Measurements from ENCODE around the gene CEP112.
"Not testable (repeated sequence)": the region's sequence is repeated elsewhere in the genome, so short reads cannot be mapped to it uniquely, and the experiment has no call there.

CEP112 gene

DNA sequence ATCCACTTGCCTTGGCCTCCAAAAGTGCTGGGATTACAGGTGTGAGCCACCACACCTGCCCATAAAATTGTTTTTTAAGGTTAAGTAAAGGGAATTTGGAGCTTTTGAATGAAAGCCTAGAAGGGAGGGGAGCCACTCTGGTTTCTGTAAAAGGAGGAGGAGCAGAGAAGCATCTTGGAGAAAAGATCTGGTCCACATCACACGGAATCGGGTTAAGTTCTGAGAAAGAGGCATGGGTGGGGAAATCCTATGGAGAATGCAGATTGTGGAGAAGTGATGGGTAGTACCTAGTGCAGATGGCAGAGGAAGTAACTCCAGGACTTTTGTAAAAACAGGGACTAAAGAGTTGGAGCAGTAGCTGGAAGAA is 18.3 kb upstream of the CEP112 start:
- DNase-seq (ENCODE audit: low read depth), result no peak

DNA sequence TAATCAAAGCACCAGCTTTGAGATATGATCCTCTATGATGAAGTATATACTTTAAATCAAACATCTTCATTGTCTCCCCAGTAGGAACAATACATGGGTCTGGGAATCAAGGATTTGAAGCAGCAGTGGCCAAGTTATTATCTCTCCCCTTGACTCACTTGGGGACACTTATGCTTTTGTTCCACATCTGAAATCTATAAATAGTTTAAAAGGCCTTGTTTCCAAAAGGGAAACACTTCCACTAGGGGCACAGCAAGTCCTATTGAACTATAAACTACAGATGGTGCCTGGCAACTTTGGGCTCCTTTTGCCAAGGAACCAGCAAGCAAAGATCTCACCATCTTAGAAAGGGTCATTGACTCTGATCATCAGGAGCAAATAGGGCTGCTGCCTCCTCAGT is 16.0 kb upstream of the CEP112 start:
- DNase-seq (ENCODE audit: low read depth), result no peak

DNA sequence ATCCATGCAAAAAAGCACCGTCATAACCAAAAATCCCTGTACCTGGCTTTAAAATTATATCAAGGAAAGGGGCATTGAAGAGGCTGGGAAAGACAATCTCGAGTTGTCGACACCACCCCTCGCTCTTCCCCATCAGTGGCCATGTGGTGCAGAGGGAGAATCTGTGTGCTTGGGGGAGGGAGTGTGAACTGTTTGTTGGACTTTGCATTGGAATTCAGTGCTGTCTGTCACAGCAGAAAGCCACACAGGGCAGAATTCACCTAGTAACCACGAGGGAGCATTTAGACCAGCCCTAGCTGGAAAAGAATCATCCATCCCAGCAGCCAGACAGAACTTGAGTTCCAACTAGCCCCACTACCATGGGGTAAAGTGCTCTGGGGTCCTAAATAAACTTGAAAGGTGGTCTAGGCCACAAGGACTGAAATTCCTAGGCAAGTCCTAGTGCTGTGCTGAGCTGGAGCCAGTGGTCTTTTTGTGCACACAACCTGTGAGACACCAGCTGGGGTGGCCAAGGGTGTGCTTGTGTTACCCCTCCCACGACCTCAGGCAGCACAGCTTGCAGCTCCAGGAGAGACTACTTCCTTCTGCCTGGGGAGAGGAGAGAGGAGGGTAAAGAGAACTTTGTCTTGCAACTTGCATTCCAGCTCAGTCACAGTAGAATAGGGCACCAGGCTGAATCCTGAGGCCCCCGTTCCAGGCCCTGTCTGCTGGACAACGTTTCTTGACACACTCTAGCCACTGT is 11.5 kb upstream of the CEP112 start:
- no peak for DNase-seq (ENCODE audit: low read depth)

DNA sequence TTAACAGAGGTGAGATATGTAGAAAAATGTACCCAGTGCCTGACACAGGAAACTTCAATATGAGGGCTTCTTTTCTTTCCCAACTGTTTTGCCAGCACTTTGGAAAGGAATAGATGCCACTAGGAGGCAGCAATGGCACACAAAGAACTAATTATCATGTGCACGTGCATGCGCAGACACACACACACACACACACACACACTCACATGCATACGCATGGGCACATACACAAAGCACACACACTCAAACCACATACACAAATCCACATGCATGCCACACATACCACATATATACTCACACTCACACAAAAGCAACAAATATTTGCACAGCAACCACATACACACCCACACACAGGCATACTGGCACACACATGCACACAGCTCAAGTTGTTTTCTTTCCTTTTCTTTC is 8.8 kb upstream of the CEP112 start:
- DNase-seq (ENCODE audit: low read depth), result peak; percentile 54

DNA sequence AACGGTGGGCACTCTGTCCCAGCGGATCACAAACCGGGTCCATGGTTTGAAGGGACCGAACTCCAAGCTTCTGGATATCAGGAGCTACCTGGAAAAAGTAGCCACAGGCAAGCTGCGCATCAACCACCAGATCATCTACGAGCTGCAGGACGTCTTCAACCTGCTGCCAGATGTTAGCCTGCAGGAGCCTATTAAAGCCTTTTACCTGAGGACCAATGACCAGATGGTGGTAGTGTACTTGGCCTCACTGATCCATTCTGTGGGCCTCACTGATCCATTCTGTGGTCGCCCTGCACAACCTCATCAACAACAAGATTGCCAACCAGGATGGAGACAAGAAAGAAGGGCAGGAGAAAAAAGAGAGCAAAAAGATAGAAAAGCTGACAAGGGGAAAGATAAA is 6.3 kb upstream of the CEP112 start:
- DNase-seq (ENCODE audit: low read depth), result no peak

- DNase-seq (ENCODE audit: low read depth), result no peak
Observed at GRCh38 chr17:66192378-66192687, 400 bp upstream of the CEP112 start.

DNA sequence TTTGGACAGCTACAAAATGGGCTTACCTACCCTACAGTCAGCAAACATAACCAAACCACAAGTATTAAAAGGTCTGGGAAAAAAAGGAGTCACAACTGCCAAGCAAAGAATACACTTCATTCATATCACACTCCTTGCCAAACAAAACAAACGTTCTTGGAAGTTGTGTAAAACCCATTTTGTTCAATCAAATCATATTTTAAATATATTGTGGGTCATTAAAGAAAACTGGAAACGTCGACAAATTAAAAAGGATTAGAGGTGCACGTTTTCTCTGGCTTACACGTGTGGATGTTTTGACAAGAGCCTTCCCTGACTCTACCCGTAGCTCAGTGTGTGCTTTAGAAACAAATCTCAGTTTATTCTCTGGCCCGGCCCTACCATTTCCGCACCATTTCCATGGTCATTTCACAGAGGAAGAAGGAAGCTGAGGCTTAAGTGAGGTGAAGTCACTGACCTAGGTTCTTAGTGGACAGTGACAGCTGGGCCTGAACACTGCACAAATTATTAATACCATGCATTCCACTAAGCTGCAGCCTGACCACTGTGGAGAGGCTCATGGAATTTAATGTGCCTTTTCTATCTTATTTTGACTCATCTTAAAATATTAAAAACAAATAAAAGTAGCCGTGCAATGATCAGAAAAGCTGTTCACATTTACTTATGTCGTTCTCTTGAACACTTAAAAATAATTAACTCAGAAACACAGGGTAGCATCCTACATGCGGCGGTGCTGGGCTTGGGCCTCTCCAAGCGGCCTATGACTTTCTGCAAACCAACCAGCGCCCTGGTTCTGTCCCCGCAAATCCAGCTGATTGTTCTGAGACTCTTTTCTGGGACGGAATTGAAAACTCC is 968 bp downstream of the CEP112 start:
- DNase-seq (ENCODE audit: low read depth), result peak; percentile 39

GRCh38 chr17:66187718-66188117 is 4.2 kb downstream of the CEP112 start:
- no peak for DNase-seq (ENCODE audit: low read depth)

DNA sequence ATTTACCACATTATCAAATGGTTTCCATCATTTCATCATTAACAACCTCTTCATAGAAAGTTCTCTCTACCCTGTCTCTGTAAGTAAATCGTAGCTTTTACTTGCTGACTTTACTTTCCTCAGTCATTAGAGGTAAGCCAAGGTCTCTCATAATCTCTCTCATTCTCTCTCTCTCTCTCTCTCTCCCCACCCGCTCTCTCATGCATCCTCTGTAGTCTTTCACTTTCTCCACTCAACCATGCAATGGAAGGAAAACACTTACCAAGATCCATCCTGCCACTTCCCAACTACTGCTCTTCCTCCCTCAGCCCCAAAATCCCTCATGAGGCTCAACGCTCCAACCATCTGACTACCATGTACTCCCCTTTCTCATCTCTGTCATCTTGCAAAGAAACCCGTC is 6.1 kb downstream of the CEP112 start:
- no peak for DNase-seq (ENCODE audit: low read depth)

DNA sequence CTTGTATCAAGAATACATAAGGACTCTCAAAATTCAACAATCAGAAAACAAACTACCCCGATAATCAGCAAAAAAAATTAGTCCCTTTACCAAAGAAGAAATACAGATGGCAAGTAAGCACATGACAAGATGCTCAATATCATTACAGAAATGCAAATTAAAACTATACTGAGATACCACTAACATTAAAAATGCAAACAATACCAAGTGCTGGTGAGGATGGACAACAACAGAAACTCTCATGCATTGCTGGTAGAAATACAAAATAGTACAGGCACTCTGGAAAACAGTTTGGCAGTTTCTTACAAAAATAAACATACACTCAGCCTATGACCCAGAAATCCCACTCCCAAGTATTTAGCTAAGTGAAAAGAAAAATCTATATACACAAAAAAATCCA is 7.5 kb downstream of the CEP112 start:
- DNase-seq (ENCODE audit: low read depth), result no peak

DNA sequence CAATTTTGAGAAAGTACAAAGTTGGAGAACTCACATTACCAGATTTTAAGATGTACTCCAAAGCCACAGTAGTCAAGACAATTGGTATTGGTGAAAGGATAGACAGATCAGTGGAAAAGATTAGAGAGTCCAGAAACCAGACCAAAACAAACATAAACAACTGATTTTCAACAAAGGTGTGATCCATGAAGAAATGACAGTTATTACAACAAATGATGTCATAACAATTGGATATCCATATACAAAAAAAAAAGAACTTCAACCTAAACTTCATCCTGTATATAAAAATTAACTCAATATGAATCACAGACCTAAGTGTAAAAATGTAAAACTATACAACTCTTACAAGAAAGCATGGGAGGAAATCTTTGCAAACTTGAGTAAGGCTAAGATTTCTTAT is 8.4 kb downstream of the CEP112 start:
- no peak for DNase-seq (ENCODE audit: low read depth)

DNA sequence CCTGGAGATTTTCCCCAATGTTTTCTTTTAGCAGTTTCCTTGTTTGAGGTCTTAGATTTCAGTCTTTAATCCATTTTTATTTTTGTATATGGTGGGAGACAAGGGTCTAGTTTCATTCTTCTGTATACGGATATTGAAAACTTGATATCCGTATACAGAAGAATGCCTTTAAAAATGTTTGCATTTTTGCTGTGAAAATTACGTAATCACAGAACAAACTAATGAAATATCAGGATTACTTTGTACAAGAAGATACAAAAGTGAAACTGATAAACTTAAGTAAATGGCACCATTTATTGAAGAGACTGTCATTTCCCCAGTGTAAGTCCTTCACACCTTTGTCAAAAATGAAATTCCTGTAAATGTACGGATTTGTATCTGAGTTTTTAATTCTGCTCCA is 13.3 kb downstream of the CEP112 start:
- DNase-seq (ENCODE audit: low read depth), result no peak

GRCh38 chr17:66177048-66177447 is 14.9 kb downstream of the CEP112 start:
- DNase-seq (ENCODE audit: low read depth), result no peak

- DNase-seq (ENCODE audit: low read depth), result no peak
Observed at GRCh38 chr17:66175892-66176291, 16.0 kb downstream of the CEP112 start.

DNA sequence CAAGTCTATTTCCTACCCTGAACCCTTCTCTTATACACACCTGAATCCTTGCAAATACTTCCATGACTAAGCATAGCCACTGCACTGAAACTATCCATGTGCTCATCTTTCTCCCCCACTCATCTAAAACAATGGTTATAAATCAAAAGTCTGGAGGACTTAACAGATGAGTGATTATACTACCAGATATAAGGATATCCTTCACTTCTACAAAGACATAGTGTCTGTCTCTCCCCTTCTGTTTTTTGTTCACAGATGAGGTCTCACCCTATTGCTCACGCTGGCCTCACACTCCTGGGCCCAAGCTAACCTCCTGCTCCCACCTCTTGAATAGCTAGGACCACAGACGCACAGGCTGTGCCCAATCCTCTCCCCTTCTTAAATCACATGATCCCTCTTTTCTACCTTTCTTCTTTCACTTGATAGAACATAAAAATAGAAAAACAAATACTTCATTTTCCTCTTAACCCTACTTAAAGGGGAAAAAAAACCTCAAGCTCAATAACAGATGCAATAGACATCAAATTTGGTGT is 19.2 kb downstream of the CEP112 start:
- DNase-seq (ENCODE audit: low read depth), result no peak

DNA sequence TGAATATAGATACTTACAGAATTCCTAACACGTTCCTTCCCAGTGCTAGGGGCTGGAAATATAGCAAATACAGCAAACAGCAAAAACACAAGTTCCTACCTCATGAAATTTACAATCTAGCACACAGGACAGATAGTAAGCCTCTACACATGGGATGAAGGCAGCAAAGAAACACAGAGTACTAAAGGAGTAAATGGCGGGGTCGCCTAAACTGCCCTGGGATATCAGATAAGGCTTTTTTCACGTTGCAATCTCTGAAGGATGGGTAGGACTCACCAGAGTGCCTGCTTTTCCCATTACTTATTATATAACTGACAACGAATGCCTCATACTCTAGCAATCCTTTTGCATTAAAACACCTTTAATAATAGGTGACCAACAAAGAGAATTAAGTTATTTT is 19.8 kb downstream of the CEP112 start:
- no peak for DNase-seq (ENCODE audit: low read depth)

DNA sequence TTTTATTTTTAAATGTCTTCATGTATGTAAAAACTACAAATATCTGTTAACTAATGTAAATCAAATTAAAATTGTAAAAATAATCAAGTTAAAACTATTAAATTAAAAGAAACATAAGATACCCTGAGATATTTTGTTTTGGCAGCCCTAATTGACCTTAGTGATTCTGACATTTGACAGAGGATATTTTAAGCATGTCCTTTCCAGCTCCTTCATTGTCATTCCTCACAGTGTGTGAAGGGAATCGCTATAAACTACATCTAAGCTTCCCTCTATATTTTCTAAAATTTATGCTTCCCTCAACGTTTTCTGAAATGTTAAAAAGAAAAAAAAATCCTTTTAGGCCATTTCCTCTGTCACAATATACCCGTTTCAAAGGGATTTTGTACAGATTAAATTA is 20.2 kb downstream of the CEP112 start:
- no peak for DNase-seq (ENCODE audit: low read depth)

- no peak for DNase-seq (ENCODE audit: low read depth)
Observed at GRCh38 chr17:66171172-66171571, 20.8 kb downstream of the CEP112 start.

- peak; percentile 8 for DNase-seq (ENCODE audit: low read depth)
Observed at GRCh38 chr17:66169839-66170238, 22.1 kb downstream of the CEP112 start.

GRCh38 chr17:66167189-66167815 is 24.6 kb downstream of the CEP112 start:
- DNase-seq (ENCODE audit: low read depth), result no peak

GRCh38 chr17:66165537-66166123 is 26.3 kb downstream of the CEP112 start:
- DNase-seq (ENCODE audit: low read depth), result peak; percentile 32

- DNase-seq (ENCODE audit: low read depth), result not testable (repeated sequence)
Observed at GRCh38 chr17:66155055-66155454, 36.9 kb downstream of the CEP112 start.

DNA sequence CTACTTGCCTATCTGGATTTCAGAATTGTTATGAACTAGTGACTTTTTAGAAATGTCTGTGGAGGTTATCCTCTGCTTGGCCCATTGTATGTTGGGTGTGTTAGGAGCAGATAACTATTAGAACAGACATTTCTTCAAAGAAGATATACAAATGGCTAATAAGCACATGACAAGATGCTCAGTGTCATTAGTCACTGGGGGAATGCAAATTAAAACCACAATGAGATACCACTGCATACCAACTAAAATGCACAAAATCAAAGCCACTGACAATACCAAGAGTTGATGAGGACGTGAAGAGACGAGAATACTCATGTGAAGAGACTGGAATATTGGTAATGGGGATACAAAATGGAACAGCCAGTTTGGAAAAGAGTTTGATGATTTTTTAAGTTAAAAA is 39.2 kb downstream of the CEP112 start:
- no peak for DNase-seq (ENCODE audit: low read depth)
